PC-3 (cell line): ENCODE data around the gene ARRDC3.

Experiments
- CTCF ChIP-seq: fragments of 300-600 bp; sonication (generic); conservative IDR thresholded peaks from 2 replicates; pipeline ENCODE4 v1.5.1; 2017; ENCODE audit warnings: antibody characterized with exemption, low read depth, mild to moderate bottlenecking, low read length
- EZH2 ChIP-seq: fragments of 300-600 bp; sonication (generic); IDR thresholded peaks from one replicate; pipeline ENCODE4 v1.6.1; 2017; ENCODE audit warnings: antibody characterized with exemption, mild to moderate bottlenecking, low read length; ENCODE audit not compliant: unreplicated experiment
- EZH2phosphoT487 ChIP-seq: fragments of 300-600 bp; sonication (generic); IDR thresholded peaks from 2 replicates; pipeline ENCODE4 v1.6.1; 2018; ENCODE audit warnings: mild to moderate bottlenecking, antibody characterized with exemption, low read length, borderline replicate concordance

GRCh38 chr5:91419136-91419535 lies 36.0 kb upstream of the ARRDC3 start:
- TF ChIP-seq CTCF = no peak
- TF ChIP-seq EZH2 = no peak
- no peak for TF ChIP-seq EZH2phosphoT487
